CD8-positive, alpha-beta memory T cell (primary cell): ENCODE results near the gene IL3. TPM values are rescaled to one million over a fixed set of nuclear protein-coding genes. Genes with fewer than 3 reads are reported as not detected.

Experiments used
- CTCF ChIA-PET: fragments of 350-600 bp; sonication (Branson Sonifier 250); formaldehyde crosslinking; loops from one replicate; lab custom pipeline; 2021; ENCODE audit warnings: antibody characterized with exemption; lab: Charles Lee
- POLR2A ChIA-PET: fragments of 350-600 bp; sonication (Branson Sonifier 250); formaldehyde crosslinking; loops from one replicate; lab custom pipeline; 2021; ENCODE audit warnings: antibody characterized with exemption; lab: Charles Lee
- DNase-seq, 5 donors: peaks; one replicate each; pipeline versions ENCODE4 v3.0.0 to v3.0.0-alpha.2; 2020 to 2022; ENCODE audit warnings: mixed read lengths in 1 of 5
- H3K27ac ChIP-seq: one replicate; pipeline ENCODE4 v1.7.0; 2013; ENCODE audit warnings: low read depth, mild to moderate bottlenecking, low read length, moderate library complexity
- H3K27me3 ChIP-seq: 2 replicates; pipeline ENCODE4 v1.7.0; 2013; ENCODE audit warnings: low read length, mild to moderate bottlenecking; ENCODE audit not compliant: insufficient read depth, poor library complexity, severe bottlenecking
- H3K36me3 ChIP-seq: 2 replicates; pipeline ENCODE4 v1.7.0; 2013; ENCODE audit warnings: mild to moderate bottlenecking, low read length, moderate library complexity; ENCODE audit not compliant: insufficient read depth
- H3K4me1 ChIP-seq: 2 replicates; pipeline ENCODE4 v1.7.0; 2013; ENCODE audit warnings: mild to moderate bottlenecking, low read length, moderate library complexity; ENCODE audit not compliant: insufficient read depth
- H3K4me3 ChIP-seq: 2 replicates; pipeline ENCODE4 v1.7.0; 2013; ENCODE audit warnings: mild to moderate bottlenecking, low read length
- H3K9me3 ChIP-seq: 2 replicates; pipeline ENCODE4 v1.7.0; 2013; ENCODE audit warnings: mild to moderate bottlenecking, low read length
- H3K27ac Mint-ChIP-seq, 8 donors: one replicate each; pipeline ENCODE4 v1.8.0; 2020 to 2021; ENCODE audit warnings: mixed read lengths in 8 of 8, mild to moderate bottlenecking in 6 of 8, inconsistent platforms in 3 of 8, moderate library complexity in 3 of 8
- H3K27me3 Mint-ChIP-seq, 2 donors: one replicate each; pipeline ENCODE4 v1.8.0; 2020 to 2021; ENCODE audit warnings: mixed read lengths in 2 of 2, mild to moderate bottlenecking in 1 of 2, moderate library complexity in 1 of 2
- H3K36me3 Mint-ChIP-seq, 3 donors: one replicate each; pipeline ENCODE4 v1.8.0; 2020 to 2021; ENCODE audit warnings: mixed read lengths in 3 of 3, inconsistent platforms in 1 of 3, mild to moderate bottlenecking in 1 of 3
- H3K4me1 Mint-ChIP-seq, 3 donors: one replicate each; pipeline ENCODE4 v1.8.0; 2020 to 2021; ENCODE audit warnings: mixed read lengths in 3 of 3, inconsistent platforms in 1 of 3, mild to moderate bottlenecking in 1 of 3
- H3K4me3 Mint-ChIP-seq, 7 donors: one replicate each; pipeline ENCODE4 v1.8.0; 2020 to 2021; ENCODE audit warnings: mixed read lengths in 7 of 7, mild to moderate bottlenecking in 6 of 7, moderate library complexity in 4 of 7, inconsistent platforms in 2 of 7
- H3K9me3 Mint-ChIP-seq, 5 donors: one replicate each; pipeline ENCODE4 v1.8.0; 2020 to 2022; ENCODE audit warnings: mixed read lengths in 5 of 5, mild to moderate bottlenecking in 3 of 5, moderate library complexity in 2 of 5, inconsistent platforms in 1 of 5
- polyA plus RNA-seq: library from polyadenylated mRNA; unstranded; fragments of 300-500 nt; fragmentation: Illumina TruSeq; gene quantifications from one replicate; pipeline ENCODE4 v1.2.3, GENCODE V29; 2021
- total RNA-seq, 2 experiments: library from RNA; stranded (reverse); gene quantifications; one replicate each; pipeline ENCODE4 v1.2.3, GENCODE V29; 2021

Gene IL3
- total and polyA plus RNA-seq, 3 experiments from 2014 or later = 69.7 to 71.9 TPM; not detected in 1

GRCh38 chr5:132072070-132072469 lies 11.6 kb downstream of the IL3 start:
- DNase-seq = no peak
- no peaks in the 10 kb centered on the region for H3K9me3 Mint-ChIP-seq
- no peaks in the 10 kb centered on the region for H3K27me3 Mint-ChIP-seq
- no peaks in the 10 kb centered on the region for H3K36me3 Mint-ChIP-seq
- Histone ChIP-seq H3K4me1 (peaks cover 12% of the 10 kb centered on the region), H3K27ac (no peak overlapping the region), H3K4me3 (no peak overlapping the region), H3K36me3 (no peaks in the 10 kb centered on the region), H3K9me3 (no peaks in the 10 kb centered on the region), H3K27me3 (no peaks in the 10 kb centered on the region)
- ChIA-PET CTCF (interaction anchor here (1.2 kb wide), 1 partner anchor 8 kb away, joined by 6 read pairs; no protein-coding TSS in a partner anchor), POLR2A (no interaction called here)
- H3K4me1 Mint-ChIP-seq = peaks cover 16 to 67% (median 36%) of the 10 kb centered on the region in 3 donors
- no peak overlapping the region for H3K4me3 Mint-ChIP-seq
- H3K27ac Mint-ChIP-seq = peak overlapping the region in 3 of 8 donors; percentile 3 to 30 (median 16)

DNA sequence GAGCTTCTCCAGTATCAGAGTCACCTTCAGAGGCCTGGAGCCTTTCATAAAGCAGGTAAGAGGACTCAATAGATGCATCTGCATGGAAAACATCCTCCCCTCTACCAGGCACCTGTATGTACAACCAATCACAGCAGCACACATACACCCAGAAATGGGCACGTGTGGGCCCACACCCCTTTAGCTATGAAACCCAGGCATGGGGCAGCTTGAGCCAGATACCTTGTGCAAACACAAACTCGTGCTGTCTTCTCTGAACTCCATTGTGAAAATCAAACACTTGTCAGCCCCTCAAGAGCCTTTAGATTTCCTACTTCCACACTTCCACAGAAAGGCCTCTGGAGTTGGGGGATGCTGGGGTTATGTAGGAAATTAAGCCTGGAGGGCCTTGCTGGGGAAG lies 12.1 kb downstream of the IL3 start:
- ChIA-PET CTCF (interaction anchor here (0.9 to 1.2 kb wide), 3 partner anchors 9 to 166 kb away, joined by 3 to 6 read pairs (median 3); no protein-coding TSS in a partner anchor), POLR2A (no interaction called here)
- Mint-ChIP-seq H3K36me3 (peaks cover 0 to under 1% (median 0%) of the 10 kb centered on the region in 3 donors), H3K9me3 (no peaks in the 10 kb centered on the region), H3K27me3 (no peaks in the 10 kb centered on the region), H3K27ac (peak overlapping the region in 4 of 8 donors; percentile 3 to 30 (median 14)), H3K4me3 (no peak overlapping the region), H3K4me1 (peaks cover 20 to 71% (median 40%) of the 10 kb centered on the region in 3 donors)
- no peak for DNase-seq
- no peaks in the 10 kb centered on the region for H3K9me3 ChIP-seq
- H3K4me1 ChIP-seq = peaks cover 12% of the 10 kb centered on the region
- H3K4me3 ChIP-seq = no peak overlapping the region
- no peak overlapping the region for H3K27ac ChIP-seq
- no peaks in the 10 kb centered on the region for H3K27me3 ChIP-seq
- H3K36me3 ChIP-seq = no peaks in the 10 kb centered on the region

DNA sequence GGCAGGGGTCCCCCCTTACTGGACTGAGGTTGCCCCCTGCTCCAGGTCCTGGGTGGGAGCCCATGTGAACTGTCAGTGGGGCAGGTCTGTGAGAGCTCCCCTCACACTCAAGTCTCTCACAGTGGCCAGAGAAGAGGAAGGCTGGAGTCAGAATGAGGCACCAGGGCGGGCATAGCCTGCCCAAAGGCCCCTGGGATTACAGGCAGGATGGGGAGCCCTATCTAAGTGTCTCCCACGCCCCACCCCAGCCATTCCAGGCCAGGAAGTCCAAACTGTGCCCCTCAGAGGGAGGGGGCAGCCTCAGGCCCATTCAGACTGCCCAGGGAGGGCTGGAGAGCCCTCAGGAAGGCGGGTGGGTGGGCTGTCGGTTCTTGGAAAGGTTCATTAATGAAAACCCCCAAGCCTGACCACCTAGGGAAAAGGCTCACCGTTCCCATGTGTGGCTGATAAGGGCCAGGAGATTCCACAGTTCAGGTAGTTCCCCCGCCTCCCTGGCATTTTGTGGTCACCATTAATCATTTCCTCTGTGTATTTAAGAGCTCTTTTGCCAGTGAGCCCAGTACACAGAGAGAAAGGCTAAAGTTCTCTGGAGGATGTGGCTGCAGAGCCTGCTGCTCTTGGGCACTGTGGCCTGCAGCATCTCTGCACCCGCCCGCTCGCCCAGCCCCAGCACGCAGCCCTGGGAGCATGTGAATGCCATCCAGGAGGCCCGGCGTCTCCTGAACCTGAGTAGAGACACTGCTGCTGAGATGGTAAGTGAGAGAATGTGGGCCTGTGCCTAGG lies 13.0 kb downstream of the IL3 start, which contains the start of gene CSF2:
CSF2 (plus strand) TSS at position 559 of the 783 bp plus-strand sequence; CDS start at position 594, 35 bp downstream.
- Mint-ChIP-seq H3K27ac (peak within 1 kb of the TSS in 4 of 8 donors; percentile 11 to 52 (median 30)), H3K27me3 (no peaks in the 10 kb centered on the region), H3K4me3 (no peak within 1 kb of the TSS), H3K4me1 (peaks cover 21 to 76% (median 42%) of the 10 kb centered on the region in 3 donors), H3K36me3 (peaks cover 0 to 1% (median 0%) of the 10 kb centered on the region in 3 donors), H3K9me3 (no peaks in the 10 kb centered on the region)
- no peak within 1 kb of the TSS for H3K4me3 ChIP-seq
- H3K27me3 ChIP-seq = no peaks in the 10 kb centered on the region
- ChIA-PET POLR2A (no interaction called here), CTCF (interaction anchor here (0.9 to 3.0 kb wide), 4 partner anchors 8 to 165 kb away, joined by 3 to 18 read pairs (median 3); no protein-coding TSS in a partner anchor)
- H3K36me3 ChIP-seq = no peaks in the 10 kb centered on the region
- no peak for DNase-seq
- H3K4me1 ChIP-seq = peaks cover 12% of the 10 kb centered on the region
- H3K27ac ChIP-seq = no peak within 1 kb of the TSS
- no peaks in the 10 kb centered on the region for H3K9me3 ChIP-seq

- ChIA-PET CTCF (interaction anchor here (1.2 to 3.0 kb wide), 2 partner anchors 9 to 11 kb away, joined by 3 to 18 read pairs; no protein-coding TSS in a partner anchor), POLR2A (interaction anchor here (0.6 kb wide), 1 partner anchor 60 kb away, joined by 3 read pairs; no protein-coding TSS in a partner anchor)
- H3K4me1 ChIP-seq = peaks cover 12% of the 10 kb centered on the region
- DNase-seq = no peak
- no peaks in the 10 kb centered on the region for H3K36me3 ChIP-seq
- Mint-ChIP-seq H3K36me3 (peaks cover 0 to 1% (median 0%) of the 10 kb centered on the region in 3 donors), H3K4me1 (peaks cover 21 to 76% (median 46%) of the 10 kb centered on the region in 3 donors), H3K27me3 (no peaks in the 10 kb centered on the region), H3K4me3 (no peak overlapping the region), H3K27ac (no peak overlapping the region), H3K9me3 (no peaks in the 10 kb centered on the region)
- H3K4me3 ChIP-seq = no peak overlapping the region
- H3K27ac ChIP-seq = no peak overlapping the region
- H3K9me3 ChIP-seq = no peaks in the 10 kb centered on the region
- no peaks in the 10 kb centered on the region for H3K27me3 ChIP-seq
Observed at GRCh38 chr5:132074091-132074771, 13.8 kb downstream of the IL3 start.

DNA sequence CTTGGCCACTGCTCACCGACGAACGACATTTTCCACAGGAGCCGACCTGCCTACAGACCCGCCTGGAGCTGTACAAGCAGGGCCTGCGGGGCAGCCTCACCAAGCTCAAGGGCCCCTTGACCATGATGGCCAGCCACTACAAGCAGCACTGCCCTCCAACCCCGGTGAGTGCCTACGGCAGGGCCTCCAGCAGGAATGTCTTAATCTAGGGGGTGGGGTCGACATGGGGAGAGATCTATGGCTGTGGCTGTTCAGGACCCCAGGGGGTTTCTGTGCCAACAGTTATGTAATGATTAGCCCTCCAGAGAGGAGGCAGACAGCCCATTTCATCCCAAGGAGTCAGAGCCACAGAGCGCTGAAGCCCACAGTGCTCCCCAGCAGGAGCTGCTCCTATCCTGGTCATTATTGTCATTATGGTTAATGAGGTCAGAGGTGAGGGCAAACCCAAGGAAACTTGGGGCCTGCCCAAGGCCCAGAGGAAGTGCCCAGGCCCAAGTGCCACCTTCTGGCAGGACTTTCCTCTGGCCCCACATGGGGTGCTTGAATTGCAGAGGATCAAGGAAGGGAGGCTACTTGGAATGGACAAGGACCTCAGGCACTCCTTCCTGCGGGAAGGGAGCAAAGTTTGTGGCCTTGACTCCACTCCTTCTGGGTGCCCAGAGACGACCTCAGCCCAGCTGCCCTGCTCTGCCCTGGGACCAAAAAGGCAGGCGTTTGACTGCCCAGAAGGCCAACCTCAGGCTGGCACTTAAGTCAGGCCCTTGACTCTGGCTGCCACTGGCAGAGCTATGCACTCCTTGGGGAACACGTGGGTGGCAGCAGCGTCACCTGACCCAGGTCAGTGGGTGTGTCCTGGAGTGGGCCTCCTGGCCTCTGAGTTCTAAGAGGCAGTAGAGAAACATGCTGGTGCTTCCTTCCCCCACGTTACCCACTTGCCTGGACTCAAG lies 14.6 kb downstream of the IL3 start:
- H3K4me3 ChIP-seq = no peak overlapping the region
- peak overlapping the region in 3 of 7 donors; percentile 15 to 50 (median 25) for H3K4me3 Mint-ChIP-seq
- POLR2A ChIA-PET = interaction anchor here (0.6 kb wide), 1 partner anchor 59 kb away, joined by 3 read pairs; no protein-coding TSS in a partner anchor
- no peaks in the 10 kb centered on the region for H3K27me3 Mint-ChIP-seq
- no peak for DNase-seq
- H3K4me1 Mint-ChIP-seq = peaks cover 21 to 72% (median 46%) of the 10 kb centered on the region in 3 donors
- H3K36me3 ChIP-seq = no peaks in the 10 kb centered on the region
- no peak overlapping the region for H3K27ac ChIP-seq
- CTCF ChIA-PET = interaction anchor here (3.0 kb wide), 1 partner anchor 10 kb away, joined by 18 read pairs; no protein-coding TSS in a partner anchor
- H3K36me3 Mint-ChIP-seq = peaks cover 0 to 1% (median 0%) of the 10 kb centered on the region in 3 donors
- peak overlapping the region in 5 of 8 donors; percentile 19 to 75 (median 51) for H3K27ac Mint-ChIP-seq
- no peaks in the 10 kb centered on the region for H3K9me3 Mint-ChIP-seq
- H3K9me3 ChIP-seq = no peaks in the 10 kb centered on the region
- peaks cover 12% of the 10 kb centered on the region for H3K4me1 ChIP-seq
- no peaks in the 10 kb centered on the region for H3K27me3 ChIP-seq

DNA sequence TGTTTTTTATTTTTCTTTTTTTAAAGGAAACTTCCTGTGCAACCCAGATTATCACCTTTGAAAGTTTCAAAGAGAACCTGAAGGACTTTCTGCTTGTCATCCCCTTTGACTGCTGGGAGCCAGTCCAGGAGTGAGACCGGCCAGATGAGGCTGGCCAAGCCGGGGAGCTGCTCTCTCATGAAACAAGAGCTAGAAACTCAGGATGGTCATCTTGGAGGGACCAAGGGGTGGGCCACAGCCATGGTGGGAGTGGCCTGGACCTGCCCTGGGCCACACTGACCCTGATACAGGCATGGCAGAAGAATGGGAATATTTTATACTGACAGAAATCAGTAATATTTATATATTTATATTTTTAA lies 15.2 kb downstream of the IL3 start:
- Mint-ChIP-seq H3K4me3 (peak overlapping the region in 3 of 7 donors; percentile 25 to 50 (median 34)), H3K27ac (peak overlapping the region in 5 of 8 donors; percentile 19 to 75 (median 51)), H3K27me3 (no peaks in the 10 kb centered on the region), H3K9me3 (no peaks in the 10 kb centered on the region), H3K36me3 (peaks cover 0 to 1% (median 0%) of the 10 kb centered on the region in 3 donors), H3K4me1 (peaks cover 21 to 71% (median 46%) of the 10 kb centered on the region in 3 donors)
- Histone ChIP-seq H3K36me3 (no peaks in the 10 kb centered on the region), H3K27me3 (no peaks in the 10 kb centered on the region), H3K9me3 (no peaks in the 10 kb centered on the region), H3K27ac (no peak overlapping the region), H3K4me1 (peaks cover 12% of the 10 kb centered on the region), H3K4me3 (no peak overlapping the region)
- POLR2A ChIA-PET = no interaction called here
- CTCF ChIA-PET = interaction anchor here (3.0 kb wide), 1 partner anchor 11 kb away, joined by 18 read pairs; no protein-coding TSS in a partner anchor
- DNase-seq = no peak
